ENCODE data around the gene SCLY. TPM values are rescaled to one million over a fixed set of nuclear protein-coding genes. Genes with fewer than 3 reads are reported as not detected.
A peak's percentile ranks its signal among the peaks of the same experiment; 100 is the strongest.

The SCLY gene
- total and polyA plus RNA-seq, 7 experiments from 2014 or later, result 12.2 to 47.3 (median 24.4) TPM

GRCh38 chr2:238129166-238130010, 68.6 kb downstream of the SCLY start:
- Histone ChIP-seq H3K4me3 (ENCODE audit: low read length) (no peak overlapping the region), H3K27me3 (ENCODE audit: control insufficient read depth in 2 of 2, insufficient read depth in 2 of 2, low read length in 2 of 2) (no peaks in the 10 kb centered on the region), H3K9me3 (ENCODE audit: control insufficient read depth in 2 of 3, low read length in 3 of 3) (no peaks in the 10 kb centered on the region), H3K36me3 (ENCODE audit: control insufficient read depth in 2 of 3, insufficient read depth in 3 of 3, low read length in 3 of 3) (no peaks in the 10 kb centered on the region), H3K4me1 (ENCODE audit: control insufficient read depth in 2 of 2, insufficient read depth in 2 of 2, low read length in 2 of 2) (no peaks in the 10 kb centered on the region), H3K27ac (ENCODE audit: low read depth, low read length) (no peak overlapping the region)
- no peaks in the 10 kb centered on the region for H3K36me3 Mint-ChIP-seq
- intact Hi-C loops (cut with micrococcal nuclease), result no loop called here
- no peak overlapping the region for H3K27ac Mint-ChIP-seq
- no peaks in the 10 kb centered on the region for H3K27me3 Mint-ChIP-seq
- CTCF ChIA-PET, result no interaction called here
- H3K4me3 Mint-ChIP-seq, result no peak overlapping the region
- DNase-seq (no peak), ATAC-seq (no peak)
- H3K9me3 Mint-ChIP-seq, result no peaks in the 10 kb centered on the region
- H3K4me1 Mint-ChIP-seq, result no peaks in the 10 kb centered on the region
- POLR2A ChIA-PET, result no interaction called here

GRCh38 chr2:238130111-238130695, 69.4 kb downstream of the SCLY start:
- intact Hi-C loops (cut with micrococcal nuclease), result no loop called here
- H3K4me1 Mint-ChIP-seq, result no peaks in the 10 kb centered on the region
- H3K27me3 Mint-ChIP-seq, result no peaks in the 10 kb centered on the region
- no peaks in the 10 kb centered on the region for H3K9me3 Mint-ChIP-seq
- ChIA-PET CTCF (no interaction called here), POLR2A (no interaction called here)
- ATAC-seq (no peak), DNase-seq (no peak)
- no peaks in the 10 kb centered on the region for H3K4me1 ChIP-seq (ENCODE audit: control insufficient read depth in 2 of 2, insufficient read depth in 2 of 2, low read length in 2 of 2)
- H3K36me3 ChIP-seq (ENCODE audit: control insufficient read depth in 2 of 3, insufficient read depth in 3 of 3, low read length in 3 of 3), result no peaks in the 10 kb centered on the region
- no peaks in the 10 kb centered on the region for H3K27me3 ChIP-seq (ENCODE audit: control insufficient read depth in 2 of 2, insufficient read depth in 2 of 2, low read length in 2 of 2)
- no peaks in the 10 kb centered on the region for H3K36me3 Mint-ChIP-seq
- no peak overlapping the region for H3K27ac Mint-ChIP-seq
- no peak overlapping the region for H3K4me3 Mint-ChIP-seq
- H3K27ac ChIP-seq (ENCODE audit: low read depth, low read length), result no peak overlapping the region
- H3K9me3 ChIP-seq (ENCODE audit: control insufficient read depth in 2 of 3, low read length in 3 of 3), result no peaks in the 10 kb centered on the region
- no peak overlapping the region for H3K4me3 ChIP-seq (ENCODE audit: low read length)

GRCh38 chr2:238130696-238131628, 70.2 kb downstream of the SCLY start:
- POLR2A ChIA-PET, result no interaction called here
- Histone ChIP-seq H3K4me1 (ENCODE audit: control insufficient read depth in 2 of 2, insufficient read depth in 2 of 2, low read length in 2 of 2) (no peaks in the 10 kb centered on the region), H3K27me3 (ENCODE audit: control insufficient read depth in 2 of 2, insufficient read depth in 2 of 2, low read length in 2 of 2) (no peaks in the 10 kb centered on the region), H3K27ac (ENCODE audit: low read depth, low read length) (no peak overlapping the region), H3K4me3 (ENCODE audit: low read length) (no peak overlapping the region), H3K36me3 (ENCODE audit: control insufficient read depth in 2 of 3, insufficient read depth in 3 of 3, low read length in 3 of 3) (no peaks in the 10 kb centered on the region), H3K9me3 (ENCODE audit: control insufficient read depth in 2 of 3, low read length in 3 of 3) (no peaks in the 10 kb centered on the region)
- Mint-ChIP-seq H3K4me3 (no peak overlapping the region), H3K36me3 (no peaks in the 10 kb centered on the region), H3K27ac (no peak overlapping the region), H3K4me1 (no peaks in the 10 kb centered on the region), H3K27me3 (no peaks in the 10 kb centered on the region), H3K9me3 (no peaks in the 10 kb centered on the region)
- intact Hi-C loops (cut with micrococcal nuclease), result no loop called here
- DNase-seq (no peak), ATAC-seq (no peak)
- CTCF ChIA-PET, result no interaction called here

GRCh38 chr2:238131761-238132462, 71.1 kb downstream of the SCLY start:
- Histone ChIP-seq H3K27ac (ENCODE audit: low read depth, low read length) (no peak overlapping the region), H3K36me3 (ENCODE audit: control insufficient read depth in 2 of 3, insufficient read depth in 3 of 3, low read length in 3 of 3) (no peaks in the 10 kb centered on the region), H3K4me3 (ENCODE audit: low read length) (no peak overlapping the region), H3K4me1 (ENCODE audit: control insufficient read depth in 2 of 2, insufficient read depth in 2 of 2, low read length in 2 of 2) (no peaks in the 10 kb centered on the region), H3K9me3 (ENCODE audit: control insufficient read depth in 2 of 3, low read length in 3 of 3) (no peaks in the 10 kb centered on the region), H3K27me3 (ENCODE audit: control insufficient read depth in 2 of 2, insufficient read depth in 2 of 2, low read length in 2 of 2) (no peaks in the 10 kb centered on the region)
- Mint-ChIP-seq H3K4me3 (no peak overlapping the region), H3K27ac (no peak overlapping the region), H3K36me3 (no peaks in the 10 kb centered on the region), H3K9me3 (no peaks in the 10 kb centered on the region), H3K4me1 (no peaks in the 10 kb centered on the region), H3K27me3 (no peaks in the 10 kb centered on the region)
- CTCF ChIA-PET, result no interaction called here
- intact Hi-C loops (cut with micrococcal nuclease), result no loop called here
- POLR2A ChIA-PET, result no interaction called here
- DNase-seq (no peak), ATAC-seq (no peak)

- CTCF ChIA-PET, result interaction anchor here (0.6 kb wide), 1 partner anchor 39 kb away, joined by 5 read pairs; no protein-coding TSS in a partner anchor
- Mint-ChIP-seq H3K36me3 (no peaks in the 10 kb centered on the region), H3K9me3 (no peaks in the 10 kb centered on the region), H3K4me3 (no peak overlapping the region), H3K4me1 (no peaks in the 10 kb centered on the region), H3K27me3 (no peaks in the 10 kb centered on the region), H3K27ac (peak overlapping the region in 2 of 9 donors; percentile 38 to 46)
- Histone ChIP-seq H3K4me1 (ENCODE audit: control insufficient read depth in 2 of 2, insufficient read depth in 2 of 2, low read length in 2 of 2) (no peaks in the 10 kb centered on the region), H3K27ac (ENCODE audit: low read depth, low read length) (no peak overlapping the region), H3K36me3 (ENCODE audit: control insufficient read depth in 2 of 3, insufficient read depth in 3 of 3, low read length in 3 of 3) (no peaks in the 10 kb centered on the region), H3K4me3 (ENCODE audit: low read length) (no peak overlapping the region), H3K27me3 (ENCODE audit: control insufficient read depth in 2 of 2, insufficient read depth in 2 of 2, low read length in 2 of 2) (no peaks in the 10 kb centered on the region), H3K9me3 (ENCODE audit: control insufficient read depth in 2 of 3, low read length in 3 of 3) (no peaks in the 10 kb centered on the region)
- intact Hi-C loops (cut with micrococcal nuclease), result no loop called here
- POLR2A ChIA-PET, result no interaction called here
- DNase-seq (no peak), ATAC-seq (no peak)
Measured at GRCh38 chr2:238132463-238133450, 72.0 kb downstream of the SCLY start.

Data from naive thymus-derived CD4-positive, alpha-beta T cell (primary cell).